H1 (cell line): ENCODE results near the gene NAA10. TPM values are rescaled to one million over a fixed set of nuclear protein-coding genes. Genes with fewer than 3 reads are reported as not detected.

ENCODE experiments used
- CTCF ChIA-PET: fragments of 300-600 bp; sonication (Branson Sonifier 250); formaldehyde crosslinking; loops from one replicate; lab custom pipeline; 2021; ENCODE audit not compliant: partially characterized antibody; lab: Charles Lee
- POLR2A ChIA-PET: fragments of 300-600 bp; sonication (Branson Sonifier 250); formaldehyde crosslinking; loops from one replicate; lab custom pipeline; 2021; ENCODE audit warnings: inconsistent platforms; ENCODE audit not compliant: partially characterized antibody; lab: Charles Lee
- DNase-seq, 2 experiments: peaks; one replicate each; pipeline versions ENCODE4 v3.0.0 to v3.0.0-alpha.2; 2010 to 2022; ENCODE audit warnings: low spot score in 2 of 2, low read depth in 1 of 2, mixed read lengths in 1 of 2
- FAIRE-seq: peaks from 2 replicates; lab custom pipeline; 2011; peaks lifted over from hg19 to GRCh38; lab: Jason Lieb, UNC
- H2AFZ ChIP-seq: 2 replicates; pipeline ENCODE4 v1.8.1; 2012; ENCODE audit warnings: low read length, inconsistent platforms
- H2AK5ac ChIP-seq: 2 replicates; pipeline ENCODE4 v1.6.1; 2013; ENCODE audit warnings: low read depth, low read length
- H2BK120ac ChIP-seq: replicated peaks from 2 replicates; pipeline ENCODE3; 2013; ENCODE audit warnings: low read depth, low read length, inconsistent platforms
- H2BK12ac ChIP-seq: 2 replicates; pipeline ENCODE4 v1.6.1; 2013; ENCODE audit warnings: low read depth, low read length
- H2BK15ac ChIP-seq: 2 replicates; pipeline ENCODE4 v1.6.1; 2013; ENCODE audit warnings: low read length
- H2BK20ac ChIP-seq: 2 replicates; pipeline ENCODE4 v1.6.1; 2013; ENCODE audit warnings: low read length
- H2BK5ac ChIP-seq: 2 replicates; pipeline ENCODE4 v1.6.1; 2013; ENCODE audit warnings: low read depth, low read length
- H3K14ac ChIP-seq: 2 replicates; pipeline ENCODE4 v1.6.1; 2013; ENCODE audit warnings: inconsistent platforms; ENCODE audit not compliant: insufficient read length
- H3K18ac ChIP-seq: 2 replicates; pipeline ENCODE4 v1.6.1; 2013; ENCODE audit warnings: low read length; ENCODE audit errors: extremely low read depth
- H3K23ac ChIP-seq: 2 replicates; pipeline ENCODE4 v1.6.1; 2013; ENCODE audit warnings: inconsistent platforms; ENCODE audit not compliant: insufficient read length
- H3K23me2 ChIP-seq: 2 replicates; pipeline ENCODE4 v1.6.1; 2013; ENCODE audit warnings: low read depth, low read length
- H3K27ac ChIP-seq: 2 replicates; pipeline ENCODE4 v1.6.1; 2011; ENCODE audit warnings: low read depth, low read length, inconsistent platforms
- H3K27me3 ChIP-seq, 4 experiments: replicated peaks in 1 of 4; 1 replicate in 1 of 4; 2 replicates in 3 of 4; pipeline versions ENCODE4 v1.6.1 to v1.8.1; 2011 to 2013; ENCODE audit warnings: low read length in 3 of 4, mild to moderate bottlenecking in 3 of 4, inconsistent platforms in 2 of 4, mixed read lengths in 2 of 4, moderate library complexity in 1 of 4; ENCODE audit not compliant: control insufficient read depth in 3 of 4, insufficient read depth in 3 of 4; ENCODE audit errors: extremely low read depth in 1 of 4
- H3K36me3 ChIP-seq, 4 experiments: 2 replicates each; pipeline versions ENCODE4 v1.6.1 to v1.8.1; 2011 to 2013; ENCODE audit warnings: mild to moderate bottlenecking in 4 of 4, low read length in 3 of 4, moderate library complexity in 2 of 4, control low read depth in 1 of 4, inconsistent platforms in 1 of 4; ENCODE audit not compliant: insufficient read depth in 4 of 4, control insufficient read depth in 2 of 4
- H3K4ac ChIP-seq: replicated peaks from 2 replicates; pipeline ENCODE3; 2013; ENCODE audit warnings: low read length, low read depth, mixed read lengths, inconsistent platforms; ENCODE audit not compliant: insufficient read length
- H3K4me1 ChIP-seq, 4 experiments: replicated peaks in 1 of 4; 1 replicate in 1 of 4; 2 replicates in 3 of 4; pipeline versions ENCODE4 v1.6.1 to v1.8.1; 2011 to 2013; ENCODE audit warnings: low read length in 3 of 4, inconsistent platforms in 2 of 4, mixed read lengths in 1 of 4; ENCODE audit not compliant: insufficient read depth in 4 of 4, control insufficient read depth in 3 of 4
- H3K4me2 ChIP-seq, 2 experiments: 2 replicates each; pipeline versions ENCODE4 v1.6.1 to v1.8.1; 2011 to 2013; ENCODE audit warnings: low read depth in 2 of 2, low read length in 2 of 2, control low read depth in 1 of 2, inconsistent platforms in 1 of 2, mild to moderate bottlenecking in 1 of 2; ENCODE audit not compliant: insufficient read depth in 1 of 2
- H3K4me3 ChIP-seq, 4 experiments: fragments of 200-600, 300-600 bp in 1 of 4; sonication (generic), shearing (Covaris generic), sonication (Bioruptor Twin) in 1 of 4; 2 replicates each; pipeline versions ENCODE4 v1.5.1 to v1.8.1; 2011 to 2016; ENCODE audit warnings: low read length in 4 of 4, low read depth in 3 of 4, control low read depth in 2 of 4, inconsistent platforms in 2 of 4, mild to moderate bottlenecking in 2 of 4, mixed read lengths in 1 of 4, moderate library complexity in 1 of 4; ENCODE audit not compliant: insufficient read depth in 2 of 4; ENCODE audit errors: extremely low read depth in 1 of 4
- H3K56ac ChIP-seq: replicated peaks from 2 replicates; pipeline ENCODE3; 2013; ENCODE audit warnings: low read depth, mild to moderate bottlenecking, mixed read lengths, low read length, inconsistent platforms; ENCODE audit not compliant: insufficient read length
- H3K79me1 ChIP-seq: 2 replicates; pipeline ENCODE4 v1.6.1; 2013; ENCODE audit warnings: low read depth, low read length, control low read depth
- H3K79me2 ChIP-seq, 2 experiments: 2 replicates each; pipeline versions ENCODE4 v1.6.1 to v1.8.1; 2012 to 2013; ENCODE audit warnings: low read length in 2 of 2, mild to moderate bottlenecking in 2 of 2, inconsistent platforms in 1 of 2; ENCODE audit not compliant: insufficient read depth in 2 of 2, control insufficient read depth in 1 of 2
- H3K9ac ChIP-seq, 4 experiments: replicated peaks in 1 of 4; 1 replicate in 1 of 4; 2 replicates in 3 of 4; pipeline versions ENCODE4 v1.6.1 to v1.8.1; 2011 to 2013; ENCODE audit warnings: low read depth in 3 of 4, low read length in 3 of 4, control low read depth in 2 of 4, mild to moderate bottlenecking in 2 of 4, moderate library complexity in 2 of 4, inconsistent platforms in 1 of 4; ENCODE audit errors: extremely low read depth in 1 of 4
- H3K9me3 ChIP-seq, 2 experiments: 2 replicates each; pipeline versions ENCODE4 v1.6.1 to v1.8.1; 2012 to 2013; ENCODE audit warnings: mild to moderate bottlenecking in 2 of 2, moderate library complexity in 2 of 2, control low read depth in 1 of 2, inconsistent platforms in 1 of 2, low read depth in 1 of 2, low read length in 1 of 2, mixed read lengths in 1 of 2; ENCODE audit not compliant: insufficient read depth in 2 of 2
- H4K20me1 ChIP-seq, 2 experiments: replicated peaks in 1 of 2; 2 replicates each; pipeline versions ENCODE3 to v1.8.1; 2011 to 2013; ENCODE audit warnings: inconsistent platforms in 2 of 2, low read length in 2 of 2, mild to moderate bottlenecking in 1 of 2; ENCODE audit not compliant: insufficient read depth in 2 of 2, control insufficient read depth in 1 of 2
- H4K5ac ChIP-seq: 2 replicates; pipeline ENCODE4 v1.6.1; 2013; ENCODE audit warnings: low read length, low read depth, mixed read lengths, inconsistent platforms; ENCODE audit not compliant: insufficient read length
- H4K8ac ChIP-seq: 2 replicates; pipeline ENCODE4 v1.8.0; 2013; ENCODE audit warnings: mild to moderate bottlenecking, moderate library complexity, low read length, inconsistent platforms; ENCODE audit not compliant: insufficient read depth; ENCODE audit errors: extremely low read depth
- H4K91ac ChIP-seq: replicated peaks from 2 replicates; pipeline ENCODE3; 2013; ENCODE audit warnings: low read length, mixed read lengths, inconsistent platforms; ENCODE audit not compliant: insufficient read length
- CBX5 ChIP-seq: fragments of 300-800, 300-1000 bp; sonication (generic); IDR thresholded peaks from 2 replicates; pipeline ENCODE4 v1.7.1; 2016; ENCODE audit warnings: antibody characterized with exemption, low read length, low read depth
- WGBS, 2 experiments: shearing (Covaris generic) in 1 of 2; methylation state at CpG; one replicate each; pipeline versions ENCODE4 v1.1.6 to v1.1.7; 2013 to 2015; ENCODE audit warnings: low lambda C conversion rate in 2 of 2, mixed read lengths in 2 of 2, inconsistent platforms in 1 of 2, low coverage in 1 of 2, missing lambda C conversion rate in 1 of 2; ENCODE audit not compliant: insufficient replicate concordance in 2 of 2, insufficient coverage in 1 of 2, insufficient read length in 1 of 2; ENCODE audit errors: extremely low coverage in 1 of 2, missing lambda C conversion rate in 1 of 2; 5-methylcytosine and 5-hydroxymethylcytosine counted together
- polyA plus RNA-seq, 7 experiments: library from polyadenylated mRNA; depleted of rRNA in 3 of 7; stranded (reverse) in 5 of 7; unstranded in 2 of 7; fragments of >200 nt in 5 of 7; fragments of 200-250 nt in 2 of 7; gene quantifications; 1 replicate in 5 of 7; 2 replicates in 1 of 7; 4 replicates in 1 of 7; pipeline versions ENCODE4 v1.2.1 to v1.2.3, GENCODE V29; 2011 to 2013; ENCODE audit warnings: missing spikeins in 2 of 7, mixed read lengths in 2 of 7
- total RNA-seq: library from RNA; stranded (reverse); fragmentation: NEBNext Ultra II Directional; extraction: Animal tissue kit (Norgen Biotek cat#: 25700); gene quantifications from 2 replicates; pipeline ENCODE4 v1.2.1, GENCODE V29; 2021

The NAA10 gene
- total and polyA plus RNA-seq, 2 of the 8 experiments (the other 6 are each of a cell fraction or from before 2014, with no cell fraction given), result 80.4 to 98.8 TPM

DNA sequence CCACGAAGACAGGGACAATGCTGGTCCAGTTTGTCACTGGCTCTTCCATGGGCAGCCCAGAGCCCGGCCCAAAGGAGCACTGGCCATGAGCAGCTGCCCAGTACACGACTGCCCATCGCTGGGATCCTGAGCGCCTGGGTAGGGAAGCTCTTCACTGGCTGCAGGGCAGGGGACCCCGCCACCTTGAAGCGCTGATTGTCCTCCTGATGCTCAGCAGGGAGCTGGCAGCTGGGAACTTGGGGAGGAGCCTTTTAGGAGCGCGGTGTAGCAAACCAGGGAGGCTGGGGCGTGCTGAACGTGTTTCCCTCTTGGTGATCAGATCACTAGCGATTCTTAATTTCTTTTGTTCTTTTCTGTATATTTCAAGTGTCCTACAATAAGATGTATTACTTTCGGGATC is 50.7 kb downstream of the NAA10 start:
- H4K20me1 ChIP-seq, result peaks cover 0 to 2% of the 10 kb centered on the region in 2 experiments
- no peak overlapping the region for H3K4ac ChIP-seq
- DNase-seq (no peak), FAIRE-seq (no peak)
- H2AK5ac ChIP-seq, result no peak overlapping the region
- no peak overlapping the region for H3K9ac ChIP-seq
- peaks cover 4 to 40% (median 24%) of the 10 kb centered on the region in 4 experiments for H3K4me1 ChIP-seq
- CTCF ChIA-PET, result interaction anchor here (0.6 to 2.4 kb wide), 13 partner anchors 23 to 121 kb away, joined by 3 to 7 read pairs (median 4); partner anchors contain the start of gene SSR4
- H2AFZ ChIP-seq, result no peak overlapping the region
- H3K79me1 ChIP-seq, result no peaks in the 10 kb centered on the region
- peaks cover 0 to 17% (median under 1%) of the 10 kb centered on the region in 4 experiments; a peak in 3 of 7 replicates for H3K27me3 ChIP-seq
- no peak overlapping the region for H4K5ac ChIP-seq
- H2BK5ac ChIP-seq, result no peak overlapping the region
- no peak overlapping the region for H2BK15ac ChIP-seq
- H3K79me2 ChIP-seq, result no peaks in the 10 kb centered on the region; a peak in 1 of 4 replicates
- no peak overlapping the region for H3K4me2 ChIP-seq
- no peak overlapping the region for H3K56ac ChIP-seq
- POLR2A ChIA-PET, result interaction anchor here (1.0 kb wide), 1 partner anchor 67 kb away, joined by 3 read pairs; no protein-coding TSS in a partner anchor
- no peak overlapping the region for H3K23ac ChIP-seq
- H3K23me2 ChIP-seq, result peaks cover 8% of the 10 kb centered on the region; the same call in 1 of the 2 replicates
- no peaks in the 10 kb centered on the region for H3K36me3 ChIP-seq
- no peaks in the 10 kb centered on the region for H3K9me3 ChIP-seq
- no peak overlapping the region for H4K91ac ChIP-seq
- no peak for TF ChIP-seq CBX5
- TF ChIP-seq, all 59 proteins: peak for 0
- WGBS, 2 experiments, result 69% methylated on average over 6 of the region's 13 CpGs; no CpG with 5 or more reads in 1 of the 2 experiments
- no peak overlapping the region for H2BK120ac ChIP-seq
- H2BK20ac ChIP-seq, result no peak overlapping the region
- no peak overlapping the region for H3K4me3 ChIP-seq
- no peak overlapping the region for H4K8ac ChIP-seq
- no peak overlapping the region for H3K27ac ChIP-seq
- no peak overlapping the region for H3K14ac ChIP-seq
- no peak overlapping the region for H2BK12ac ChIP-seq
- H3K18ac ChIP-seq, result no peak overlapping the region
